NCI-H510A (cell line): ENCODE measurements around the gene GNPNAT1.

Source experiments
- DNase-seq: peaks from one replicate; lab custom pipeline; 2025; lab: John Stamatoyannopoulos, UW

GNPNAT1 gene

GRCh38 chr14:52791223-52792096 is at the start of gene GNPNAT1:
GNPNAT1 (minus strand) TSS chr14:52791607; CDS start chr14:52784650, 6,957 bp downstream.
- DNase-seq: peak; percentile 69

GRCh38 chr14:52840877-52841276 is 49.5 kb upstream of the GNPNAT1 start:
- DNase-seq: no peak

GRCh38 chr14:52837451-52837850 is 46.0 kb upstream of the GNPNAT1 start:
- DNase-seq: no peak

- no peak for DNase-seq
Measured at GRCh38 chr14:52836063-52836462, 44.7 kb upstream of the GNPNAT1 start.

- DNase-seq: no peak
Measured at GRCh38 chr14:52835122-52835903, 43.9 kb upstream of the GNPNAT1 start.

- no peak for DNase-seq
Measured at GRCh38 chr14:52834440-52834842, 43.0 kb upstream of the GNPNAT1 start.

- DNase-seq: no peak
Measured at GRCh38 chr14:52833891-52834290, 42.5 kb upstream of the GNPNAT1 start.

GRCh38 chr14:52829527-52830185 is 38.2 kb upstream of the GNPNAT1 start:
- no peak for DNase-seq

- DNase-seq: no peak
Measured at GRCh38 chr14:52827426-52827825, 36.0 kb upstream of the GNPNAT1 start.

- DNase-seq: no peak
Measured at GRCh38 chr14:52825085-52825484, 33.7 kb upstream of the GNPNAT1 start.

GRCh38 chr14:52824462-52824861 is 33.1 kb upstream of the GNPNAT1 start:
- no peak for DNase-seq

GRCh38 chr14:52821805-52822250 is 30.4 kb upstream of the GNPNAT1 start:
- no peak for DNase-seq

- no peak for DNase-seq
Measured at GRCh38 chr14:52808101-52808500, 16.7 kb upstream of the GNPNAT1 start.

- no peak for DNase-seq
Measured at GRCh38 chr14:52806115-52806514, 14.7 kb upstream of the GNPNAT1 start.

GRCh38 chr14:52802597-52802996 is 11.2 kb upstream of the GNPNAT1 start:
- DNase-seq: no peak

GRCh38 chr14:52801014-52801712 is 9.8 kb upstream of the GNPNAT1 start:
- DNase-seq: no peak

GRCh38 chr14:52798826-52799225 is 7.4 kb upstream of the GNPNAT1 start:
- no peak for DNase-seq

- no peak for DNase-seq
Measured at GRCh38 chr14:52797653-52798052, 6.2 kb upstream of the GNPNAT1 start.

- no peak for DNase-seq
Measured at GRCh38 chr14:52793061-52793460, 1.7 kb upstream of the GNPNAT1 start.

GRCh38 chr14:52792097-52792415 is 649 bp upstream of the GNPNAT1 start:
- DNase-seq: no peak

GRCh38 chr14:52790756-52791222 is 618 bp downstream of the GNPNAT1 start:
- DNase-seq: no peak
